ENCODE results near the gene PTPRO.

GRCh38 chr12:15543347-15543746, 221.0 kb downstream of the PTPRO start:
- TF ChIP-seq CTCF (IDR thresholded peaks at IDR 0.05), result no peak
- TF ChIP-seq POLR2A (IDR thresholded peaks at IDR 0.05), result no peak
